Brain microvascular endothelial cell (primary cell): Measurements from ENCODE around the gene RAB27A.

Experiments used
- DNase-seq: peaks from one replicate; pipeline ENCODE4 v3.0.0-alpha.2; 2020
- H3K27ac ChIP-seq: fragments of 250-450 bp; sonication (Bioruptor Pico); 2 replicates; pipeline ENCODE4 v1.5.1; 2020; ENCODE audit warnings: mild to moderate bottlenecking, moderate library complexity
- H3K27me3 ChIP-seq: fragments of 250-450 bp; sonication (Bioruptor Pico); replicated peaks from 2 replicates; pipeline ENCODE4 v1.5.1; 2020; ENCODE audit warnings: mild to moderate bottlenecking
- H3K36me3 ChIP-seq: fragments of 250-450 bp; sonication (Bioruptor Pico); replicated peaks from 2 replicates; pipeline ENCODE4 v1.5.1; 2020; ENCODE audit warnings: mild to moderate bottlenecking
- H3K4me3 ChIP-seq: 2 replicates; pipeline ENCODE4 v1.5.1; 2011; ENCODE audit warnings: low read depth, mild to moderate bottlenecking, control low read depth, low read length, moderate library complexity
- in situ Hi-C: cut with HindIII; loops from 2 replicates; pipeline ENCODE4 v1.10.0; 2017; ENCODE audit warnings: low sequenced_read_pairs, low pct_ligation_motif_present
- TF ChIP-seq, protein P1 (sequence below): IDR thresholded peaks from 2 replicates; pipeline ENCODE4 v1.5.1; 2011; ENCODE audit warnings: low read depth, mild to moderate bottlenecking, moderate library complexity, low read length, control low read depth, inconsistent platforms; ENCODE audit errors: missing control alignments

RAB27A gene

DNA sequence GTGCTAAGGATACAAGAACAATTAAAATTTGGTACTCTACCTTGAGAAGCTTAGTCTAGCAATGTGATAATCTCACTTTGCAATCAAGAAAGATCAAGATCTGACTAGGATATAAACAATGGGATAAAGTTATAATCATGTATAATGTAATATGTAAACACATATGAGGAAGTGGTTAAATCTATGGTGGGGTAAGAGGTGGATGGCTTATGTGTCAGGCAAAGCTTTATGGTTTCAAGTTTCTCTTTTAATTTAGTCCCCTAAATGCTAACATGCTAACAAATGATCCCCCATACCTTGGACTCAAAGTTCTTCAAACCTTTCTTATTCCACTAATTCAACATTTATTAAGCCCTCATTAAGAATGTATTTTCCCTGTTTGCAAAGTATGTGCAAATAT, 95.4 kb downstream of the RAB27A start:
- no peak overlapping the region for H3K4me3 ChIP-seq
- in situ Hi-C loops, result no loop called here
- no peaks in the 10 kb centered on the region for H3K27me3 ChIP-seq
- TF ChIP-seq, protein P1, sequence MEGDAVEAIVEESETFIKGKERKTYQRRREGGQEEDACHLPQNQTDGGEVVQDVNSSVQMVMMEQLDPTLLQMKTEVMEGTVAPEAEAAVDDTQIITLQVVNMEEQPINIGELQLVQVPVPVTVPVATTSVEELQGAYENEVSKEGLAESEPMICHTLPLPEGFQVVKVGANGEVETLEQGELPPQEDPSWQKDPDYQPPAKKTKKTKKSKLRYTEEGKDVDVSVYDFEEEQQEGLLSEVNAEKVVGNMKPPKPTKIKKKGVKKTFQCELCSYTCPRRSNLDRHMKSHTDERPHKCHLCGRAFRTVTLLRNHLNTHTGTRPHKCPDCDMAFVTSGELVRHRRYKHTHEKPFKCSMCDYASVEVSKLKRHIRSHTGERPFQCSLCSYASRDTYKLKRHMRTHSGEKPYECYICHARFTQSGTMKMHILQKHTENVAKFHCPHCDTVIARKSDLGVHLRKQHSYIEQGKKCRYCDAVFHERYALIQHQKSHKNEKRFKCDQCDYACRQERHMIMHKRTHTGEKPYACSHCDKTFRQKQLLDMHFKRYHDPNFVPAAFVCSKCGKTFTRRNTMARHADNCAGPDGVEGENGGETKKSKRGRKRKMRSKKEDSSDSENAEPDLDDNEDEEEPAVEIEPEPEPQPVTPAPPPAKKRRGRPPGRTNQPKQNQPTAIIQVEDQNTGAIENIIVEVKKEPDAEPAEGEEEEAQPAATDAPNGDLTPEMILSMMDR, result no peak
- H3K27ac ChIP-seq, result no peak overlapping the region
- no peak for DNase-seq
- peaks cover 16% of the 10 kb centered on the region for H3K36me3 ChIP-seq

DNA sequence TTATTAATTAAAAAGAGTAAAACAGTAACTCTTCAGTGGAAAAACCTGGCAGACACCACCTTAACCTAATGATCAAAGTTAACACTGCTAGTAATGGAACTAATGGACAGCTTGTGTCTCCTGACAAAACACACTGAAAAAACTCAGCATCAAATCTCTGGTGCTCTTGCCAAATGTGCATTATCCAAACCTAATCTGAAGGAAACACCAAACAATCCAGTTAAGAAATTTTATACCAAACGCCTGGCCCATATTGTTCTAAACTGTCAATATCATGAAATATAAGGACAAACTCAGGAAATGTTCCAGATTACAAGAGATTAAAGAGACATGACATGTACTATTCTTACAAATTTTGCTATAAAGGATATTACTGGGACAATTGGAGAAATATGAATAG, 103.3 kb downstream of the RAB27A start:
- DNase-seq, result no peak
- Histone ChIP-seq H3K4me3 (no peak overlapping the region), H3K27ac (no peak overlapping the region), H3K27me3 (no peaks in the 10 kb centered on the region), H3K36me3 (peaks cover 28% of the 10 kb centered on the region)
- TF ChIP-seq, protein P1, result no peak
- in situ Hi-C loops, result no loop called here

DNA sequence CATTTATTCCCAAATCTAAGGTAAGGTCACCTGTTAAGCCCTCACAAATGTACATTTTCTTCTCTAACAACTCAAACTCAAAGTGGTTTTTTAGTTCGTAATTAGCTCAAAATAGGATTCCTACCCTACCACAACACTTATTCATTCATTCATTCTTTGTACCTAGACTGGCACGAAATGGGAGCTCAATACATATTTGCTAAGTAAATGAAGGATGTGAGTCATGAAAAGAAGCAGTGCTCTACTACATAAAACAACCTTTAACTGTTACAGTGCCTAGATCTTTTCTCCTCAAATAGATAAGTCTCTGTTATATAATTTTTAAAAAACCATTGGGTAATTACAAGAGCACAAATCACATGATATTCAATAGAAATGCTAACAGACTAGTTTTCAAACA, 105.9 kb downstream of the RAB27A start:
- Histone ChIP-seq H3K4me3 (no peak overlapping the region), H3K27me3 (no peaks in the 10 kb centered on the region), H3K27ac (no peak overlapping the region), H3K36me3 (peaks cover 23% of the 10 kb centered on the region)
- TF ChIP-seq, protein P1, result no peak
- in situ Hi-C loops, result no loop called here
- no peak for DNase-seq

GRCh38 chr15:55179141-55179540, 110.5 kb downstream of the RAB27A start:
- Histone ChIP-seq H3K4me3 (no peak overlapping the region), H3K27me3 (no peaks in the 10 kb centered on the region), H3K27ac (no peak overlapping the region), H3K36me3 (peaks cover 11% of the 10 kb centered on the region)
- TF ChIP-seq, protein P1, result no peak
- no peak for DNase-seq
- in situ Hi-C loops, result no loop called here

- no peaks in the 10 kb centered on the region for H3K27me3 ChIP-seq
- no peaks in the 10 kb centered on the region for H3K36me3 ChIP-seq
- no peak overlapping the region for H3K27ac ChIP-seq
- DNase-seq, result no peak
- TF ChIP-seq, protein P1, result no peak
- in situ Hi-C loops, result no loop called here
- no peak overlapping the region for H3K4me3 ChIP-seq
Observed at GRCh38 chr15:55170361-55170760, 119.3 kb downstream of the RAB27A start.

DNA sequence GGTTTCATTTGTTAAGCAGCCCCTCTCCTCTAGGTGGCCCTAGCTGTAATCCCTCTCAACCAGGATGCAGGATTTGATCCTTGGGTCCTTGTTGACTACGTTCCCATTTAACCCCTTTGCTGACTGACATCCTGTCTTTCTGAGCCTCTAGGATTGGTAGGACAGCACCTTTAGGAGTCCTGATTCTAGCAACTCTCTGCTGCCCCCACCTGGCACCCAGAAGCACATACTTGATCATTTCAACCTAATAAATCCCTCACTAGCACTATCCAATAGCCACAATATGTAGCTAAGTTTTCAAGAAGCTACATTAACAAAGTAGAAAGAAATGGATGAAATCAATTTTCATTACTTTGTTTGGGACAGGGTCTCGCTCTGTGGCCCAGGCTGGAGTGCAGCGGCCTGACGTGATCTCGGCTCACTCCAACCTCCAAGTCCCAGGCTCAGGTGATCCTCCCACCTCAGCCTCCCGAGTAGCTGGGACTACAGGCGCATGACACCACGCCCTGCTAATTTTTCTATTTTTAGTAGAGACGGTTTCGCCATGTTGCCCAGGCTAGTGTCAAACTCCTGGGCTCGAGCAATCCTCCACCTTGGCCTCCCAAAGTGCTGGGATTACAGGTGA, 121.2 kb downstream of the RAB27A start:
- TF ChIP-seq, protein P1, result peak; percentile 92
- in situ Hi-C loops, result no loop called here
- no peak overlapping the region for H3K4me3 ChIP-seq
- DNase-seq, result peak; percentile 56
- no peaks in the 10 kb centered on the region for H3K27me3 ChIP-seq
- H3K36me3 ChIP-seq, result no peaks in the 10 kb centered on the region
- H3K27ac ChIP-seq, result no peak overlapping the region
